Parathyroid adenoma (tissue), 2 donors: ENCODE results near the gene GLI3.

ENCODE experiments used
- H2AFZ ChIP-seq: fragments of 300-600 bp; sonication (generic); one replicate; pipeline ENCODE4 v1.7.0; 2017; ENCODE audit warnings: antibody characterized with exemption, mild to moderate bottlenecking
- H3K27ac ChIP-seq: fragments of 300-600 bp; sonication (generic); one replicate; pipeline ENCODE4 v1.7.0; 2017
- H3K27me3 ChIP-seq: fragments of 300-600 bp; sonication (generic); one replicate; pipeline ENCODE4 v1.7.0; 2017; ENCODE audit warnings: low read length; ENCODE audit not compliant: control insufficient read depth, insufficient read depth
- H3K36me3 ChIP-seq: fragments of 300-600 bp; sonication (generic); one replicate; pipeline ENCODE4 v1.7.0; 2017; ENCODE audit warnings: low read length; ENCODE audit not compliant: control insufficient read depth, insufficient read depth
- H3K4me1 ChIP-seq: fragments of 300-600 bp; sonication (generic); one replicate; pipeline ENCODE4 v1.7.0; 2017; ENCODE audit warnings: control low read depth
- H3K4me2 ChIP-seq: fragments of 300-600 bp; sonication (generic); one replicate; pipeline ENCODE4 v1.7.0; 2017; ENCODE audit warnings: low read length
- H3K4me3 ChIP-seq: fragments of 300-600 bp; sonication (generic); one replicate; pipeline ENCODE4 v1.7.0; 2017; ENCODE audit warnings: low read depth, low read length
- H3K79me2 ChIP-seq: fragments of 300-600 bp; sonication (generic); one replicate; pipeline ENCODE4 v1.7.0; 2017; ENCODE audit warnings: control low read depth
- H3K9ac ChIP-seq: fragments of 300-600 bp; sonication (generic); one replicate; pipeline ENCODE4 v1.7.0; 2017; ENCODE audit warnings: mild to moderate bottlenecking
- H3K9me3 ChIP-seq: fragments of 300-600 bp; sonication (generic); one replicate; pipeline ENCODE4 v1.7.0; 2017; ENCODE audit warnings: low read length; ENCODE audit not compliant: control insufficient read depth
- CTCF ChIP-seq: fragments of 300-600 bp; sonication (generic); IDR thresholded peaks from one replicate; pipeline ENCODE4 v1.7.0; 2017; ENCODE audit warnings: antibody characterized with exemption, mild to moderate bottlenecking
- donor health status: primary hyperparathyroidism.

GLI3 gene

DNA sequence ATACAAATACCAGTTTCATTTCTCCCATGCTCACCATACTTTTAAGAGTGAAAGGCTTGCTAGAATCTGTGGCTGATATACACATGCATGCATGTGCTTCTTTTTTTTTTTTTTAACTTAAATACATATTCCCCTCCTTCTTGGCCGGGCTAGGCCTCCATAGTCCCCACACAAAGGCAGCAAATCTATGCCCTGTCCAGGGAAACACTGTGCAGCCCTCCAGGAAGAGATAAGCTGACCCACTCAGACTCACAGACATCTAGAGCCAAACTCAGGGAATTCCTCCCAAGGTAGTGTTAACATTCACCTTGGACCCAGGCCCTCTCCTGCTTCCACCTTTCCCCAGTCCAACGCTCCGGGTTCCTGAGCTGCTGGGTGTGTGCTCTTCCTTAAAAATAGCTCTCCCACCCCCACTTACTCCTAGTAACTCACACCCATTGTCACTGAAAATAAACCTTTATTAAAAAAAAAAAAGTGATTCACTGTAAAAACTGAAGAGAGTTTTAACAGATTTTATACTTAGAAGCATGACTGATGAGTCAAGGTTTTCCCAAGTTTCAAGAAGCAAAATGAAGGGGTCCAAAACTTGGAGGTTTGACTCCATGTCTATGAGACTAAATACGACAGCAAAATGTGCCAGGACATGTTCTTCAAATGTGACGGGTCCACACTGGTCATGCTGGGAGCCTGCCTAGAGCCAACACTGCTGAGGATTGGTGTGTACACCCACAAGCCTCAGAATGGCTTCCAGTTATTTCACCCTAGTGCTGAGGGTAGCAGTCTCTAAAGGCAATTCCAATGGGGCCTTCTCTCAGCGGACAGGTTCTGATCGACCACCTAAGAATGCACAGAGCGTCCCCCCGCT lies 159.5 kb downstream of the GLI3 start:
- Histone ChIP-seq H3K27ac (no peak overlapping the region), H3K4me1 (no peaks in the 10 kb centered on the region), H3K36me3 (no peaks in the 10 kb centered on the region), H3K27me3 (no peaks in the 10 kb centered on the region), H3K9me3 (no peaks in the 10 kb centered on the region), H3K79me2 (no peaks in the 10 kb centered on the region), H3K9ac (no peak overlapping the region), H2AFZ (no peak overlapping the region), H3K4me2 (no peak overlapping the region), H3K4me3 (no peak overlapping the region)
- no peak for TF ChIP-seq CTCF

- Histone ChIP-seq H3K9me3 (no peaks in the 10 kb centered on the region), H3K9ac (no peak overlapping the region), H3K4me2 (no peak overlapping the region), H3K27me3 (no peaks in the 10 kb centered on the region), H3K79me2 (no peaks in the 10 kb centered on the region), H3K4me1 (no peaks in the 10 kb centered on the region), H2AFZ (no peak overlapping the region), H3K36me3 (no peaks in the 10 kb centered on the region), H3K27ac (no peak overlapping the region), H3K4me3 (no peak overlapping the region)
- TF ChIP-seq CTCF, result no peak
Measured at GRCh38 chr7:42076870-42077269, 160.1 kb downstream of the GLI3 start.

DNA sequence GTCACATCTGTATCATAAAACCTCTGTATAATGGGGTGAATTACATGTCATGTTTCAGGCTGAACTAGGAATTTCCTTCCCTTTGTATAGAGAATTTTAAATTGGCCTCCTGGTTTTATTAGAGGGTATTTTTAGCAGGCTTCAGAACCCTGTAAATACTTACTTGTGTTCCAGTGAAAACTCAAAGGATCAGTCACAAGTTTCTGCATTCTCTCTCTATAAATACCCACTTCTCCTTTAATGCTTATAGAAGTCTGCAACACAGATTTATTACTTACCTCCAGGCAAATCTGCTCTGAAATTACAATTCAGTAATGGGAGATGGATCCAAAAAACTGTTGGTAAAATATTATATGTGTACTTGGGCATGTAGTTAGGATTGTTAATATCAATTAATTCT lies 161.6 kb downstream of the GLI3 start:
- H3K4me3 ChIP-seq, result no peak overlapping the region
- no peaks in the 10 kb centered on the region for H3K9me3 ChIP-seq
- H3K36me3 ChIP-seq, result no peaks in the 10 kb centered on the region
- H3K4me2 ChIP-seq, result no peak overlapping the region
- H3K9ac ChIP-seq, result no peak overlapping the region
- no peak overlapping the region for H3K27ac ChIP-seq
- no peaks in the 10 kb centered on the region for H3K27me3 ChIP-seq
- no peaks in the 10 kb centered on the region for H3K4me1 ChIP-seq
- H2AFZ ChIP-seq, result no peak overlapping the region
- no peak for TF ChIP-seq CTCF
- H3K79me2 ChIP-seq, result no peaks in the 10 kb centered on the region

DNA sequence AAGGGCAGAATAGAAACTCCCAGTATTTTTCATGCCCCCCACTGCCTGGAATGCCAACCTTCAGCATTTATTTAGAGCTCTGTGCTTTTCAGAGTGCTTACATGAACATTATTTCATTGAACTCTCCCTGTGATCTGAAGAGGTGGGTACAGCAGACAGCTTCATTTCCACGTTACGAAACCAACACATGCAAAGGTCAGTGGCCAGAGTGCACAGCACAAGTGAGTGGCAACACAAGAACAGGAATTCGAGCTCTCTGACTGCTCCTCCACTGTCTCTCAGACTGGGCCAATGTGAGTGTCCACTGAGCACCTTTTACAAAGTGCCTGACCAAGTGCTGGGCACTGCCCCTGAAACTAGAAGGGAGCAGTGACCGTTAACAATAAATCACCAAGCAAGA lies 162.9 kb downstream of the GLI3 start:
- Histone ChIP-seq H3K79me2 (no peaks in the 10 kb centered on the region), H2AFZ (no peak overlapping the region), H3K4me2 (no peak overlapping the region), H3K27me3 (no peaks in the 10 kb centered on the region), H3K27ac (no peak overlapping the region), H3K9ac (no peak overlapping the region), H3K4me1 (no peaks in the 10 kb centered on the region), H3K9me3 (no peaks in the 10 kb centered on the region), H3K4me3 (no peak overlapping the region), H3K36me3 (no peaks in the 10 kb centered on the region)
- no peak for TF ChIP-seq CTCF
